DOHH2 (cell line): ENCODE data around the gene PDE4B.

Experiments used
- H3F3A ChIP-seq: fragments of 200-600 bp; sonication (generic), shearing (Covaris generic); 2 replicates; pipeline ENCODE4 v1.6.0; 2016; ENCODE audit warnings: antibody characterized with exemption, mild to moderate bottlenecking; ENCODE audit not compliant: control insufficient read depth, insufficient read depth
- H3K27ac ChIP-seq: fragments of 200-600 bp; sonication (generic); 2 replicates; pipeline ENCODE4 v1.5.1; 2014; ENCODE audit warnings: low read depth, mild to moderate bottlenecking, low read length, moderate library complexity
- H3K27me3 ChIP-seq: fragments of 200-600 bp; sonication (generic); 2 replicates; pipeline ENCODE4 v1.6.1; 2014; ENCODE audit warnings: mild to moderate bottlenecking, low read length, mixed read lengths; ENCODE audit not compliant: control insufficient read depth
- H3K36me3 ChIP-seq: fragments of 200-600 bp; sonication (generic); 2 replicates; pipeline ENCODE4 v1.6.1; 2014; ENCODE audit warnings: mild to moderate bottlenecking, low read length, moderate library complexity, mixed read lengths; ENCODE audit not compliant: control insufficient read depth
- H3K4me1 ChIP-seq: fragments of 200-600 bp; sonication (generic); 2 replicates; pipeline ENCODE4 v1.6.1; 2014; ENCODE audit warnings: mild to moderate bottlenecking, low read length, mixed read lengths; ENCODE audit not compliant: control insufficient read depth
- H3K4me2 ChIP-seq: fragments of 200-600 bp; sonication (generic); 2 replicates; pipeline ENCODE4 v1.6.0; 2014; ENCODE audit warnings: mild to moderate bottlenecking, low read length, moderate library complexity
- H3K4me3 ChIP-seq: fragments of 200-600 bp; sonication (generic); 2 replicates; pipeline ENCODE4 v1.5.1; 2014; ENCODE audit warnings: mild to moderate bottlenecking, low read length, mixed read lengths
- H3K79me2 ChIP-seq: fragments of 200-600 bp; sonication (generic); 2 replicates; pipeline ENCODE4 v1.6.1; 2014; ENCODE audit warnings: mild to moderate bottlenecking, low read length, mixed read lengths; ENCODE audit not compliant: control insufficient read depth
- H3K9me2 ChIP-seq: fragments of 200-600 bp; sonication (generic); replicated peaks from 2 replicates; pipeline ENCODE4 v1.6.1; 2014; ENCODE audit warnings: mild to moderate bottlenecking, low read length, mixed read lengths; ENCODE audit not compliant: control insufficient read depth
- H3K9me3 ChIP-seq: fragments of 200-600 bp; sonication (generic); 2 replicates; pipeline ENCODE4 v1.6.1; 2014; ENCODE audit warnings: antibody characterized with exemption, low read length, mixed read lengths; ENCODE audit not compliant: control insufficient read depth, insufficient read depth
- H4K20me1 ChIP-seq: fragments of 200-600 bp; sonication (generic); 2 replicates; pipeline ENCODE4 v1.6.0; 2014; ENCODE audit warnings: low read depth, mild to moderate bottlenecking, antibody characterized with exemption, low read length, moderate library complexity; ENCODE audit not compliant: control insufficient read depth, insufficient read depth
- CTCF ChIP-seq: fragments of 200-600 bp; sonication (generic); IDR thresholded peaks from one replicate; pipeline ENCODE4 v1.5.1; 2014; ENCODE audit warnings: antibody characterized with exemption, mild to moderate bottlenecking, low read depth, low read length; ENCODE audit not compliant: poor library complexity, severe bottlenecking
- EZH2phosphoT487 ChIP-seq: fragments of 200-600 bp; sonication (generic); IDR thresholded peaks from 2 replicates; pipeline ENCODE4 v1.6.1; 2017; ENCODE audit warnings: borderline replicate concordance, mild to moderate bottlenecking, antibody characterized with exemption, low read length, moderate library complexity, mixed read lengths

The PDE4B gene

GRCh38 chr1:66397192-66397591, 604.5 kb downstream of the PDE4B start:
- peak overlapping the region; percentile 61 for H3K27ac ChIP-seq

DNA sequence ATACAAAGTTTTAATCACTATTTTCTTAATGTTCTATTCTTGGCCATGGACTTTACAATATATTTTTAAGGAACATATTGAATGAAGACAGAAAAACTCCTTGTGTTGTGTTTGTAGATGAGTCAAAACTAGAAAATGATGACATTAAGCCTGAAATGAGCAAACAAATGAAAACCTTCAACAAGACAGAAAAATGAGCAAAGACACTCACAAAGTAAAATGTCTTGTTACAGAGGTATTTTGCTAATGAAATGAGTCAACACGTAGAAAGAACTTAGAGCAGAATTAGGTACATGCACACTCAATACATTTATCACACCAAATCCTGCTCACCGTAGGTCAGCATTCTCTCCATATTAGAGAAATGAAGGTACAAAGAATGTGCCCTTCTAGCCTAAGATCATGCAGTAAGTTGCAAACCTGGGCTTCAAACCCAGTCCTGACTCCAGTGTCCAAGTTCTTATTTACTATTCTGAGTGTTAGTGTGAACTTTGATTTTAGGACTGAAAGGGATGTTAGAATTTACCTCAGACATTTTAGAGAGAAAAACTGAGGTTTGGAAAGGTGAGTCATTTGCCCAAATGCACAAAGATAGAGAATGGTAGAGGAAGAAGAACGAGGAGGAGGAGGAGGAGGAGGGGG, 607.3 kb downstream of the PDE4B start:
- H3K4me3 ChIP-seq: peak overlapping the region; percentile 31
- no peaks in the 10 kb centered on the region for H3K79me2 ChIP-seq
- no peaks in the 10 kb centered on the region for H3K9me2 ChIP-seq
- peaks cover 100% of the 10 kb centered on the region for H3K4me1 ChIP-seq
- TF ChIP-seq EZH2phosphoT487: no peak
- no peak for TF ChIP-seq CTCF
- H3F3A ChIP-seq: peaks cover 28% of the 10 kb centered on the region
- H3K27ac ChIP-seq: peak overlapping the region; percentile 97
- peaks cover 5% of the 10 kb centered on the region for H3K36me3 ChIP-seq
- no peaks in the 10 kb centered on the region for H3K9me3 ChIP-seq
- H4K20me1 ChIP-seq: no peaks in the 10 kb centered on the region
- peak overlapping the region; percentile 91 for H3K4me2 ChIP-seq
- no peaks in the 10 kb centered on the region for H3K27me3 ChIP-seq

More at GRCh38 chr1:66397192-66397591, 604.5 kb downstream of the PDE4B start:
- Histone ChIP-seq H3K27me3 (no peaks in the 10 kb centered on the region), H4K20me1 (no peaks in the 10 kb centered on the region), H3K4me1 (peaks cover 90% of the 10 kb centered on the region), H3K4me3 (peak overlapping the region; percentile 32), H3K79me2 (no peaks in the 10 kb centered on the region), H3K9me3 (no peaks in the 10 kb centered on the region), H3F3A (peaks cover 22% of the 10 kb centered on the region), H3K4me2 (peak overlapping the region; percentile 49), H3K36me3 (peaks cover 5% of the 10 kb centered on the region), H3K9me2 (no peaks in the 10 kb centered on the region)
- no peak for TF ChIP-seq EZH2phosphoT487
- no peak for TF ChIP-seq CTCF

GRCh38 chr1:66400660-66401059, 608.0 kb downstream of the PDE4B start:
- TF ChIP-seq EZH2phosphoT487: no peak
- no peak for TF ChIP-seq CTCF
- H3K79me2 ChIP-seq: no peaks in the 10 kb centered on the region
- no peaks in the 10 kb centered on the region for H3K9me2 ChIP-seq
- peaks cover 28% of the 10 kb centered on the region for H3F3A ChIP-seq
- no peaks in the 10 kb centered on the region for H3K27me3 ChIP-seq
- peak overlapping the region; percentile 97 for H3K27ac ChIP-seq
- H4K20me1 ChIP-seq: no peaks in the 10 kb centered on the region
- no peaks in the 10 kb centered on the region for H3K9me3 ChIP-seq
- H3K4me2 ChIP-seq: peak overlapping the region; percentile 91
- H3K4me1 ChIP-seq: peaks cover 100% of the 10 kb centered on the region
- peaks cover 5% of the 10 kb centered on the region for H3K36me3 ChIP-seq
- peak overlapping the region; percentile 64 for H3K4me3 ChIP-seq

GRCh38 chr1:66401244-66401643, 608.5 kb downstream of the PDE4B start:
- H3K9me3 ChIP-seq: no peaks in the 10 kb centered on the region
- H4K20me1 ChIP-seq: no peaks in the 10 kb centered on the region
- peak overlapping the region; percentile 97 for H3K27ac ChIP-seq
- H3K36me3 ChIP-seq: peaks cover 5% of the 10 kb centered on the region
- H3K4me3 ChIP-seq: peak overlapping the region; percentile 64
- H3K27me3 ChIP-seq: no peaks in the 10 kb centered on the region
- TF ChIP-seq CTCF (no peak), EZH2phosphoT487 (no peak)
- H3K9me2 ChIP-seq: no peaks in the 10 kb centered on the region
- no peaks in the 10 kb centered on the region for H3K79me2 ChIP-seq
- H3K4me1 ChIP-seq: peaks cover 94% of the 10 kb centered on the region
- peaks cover 26% of the 10 kb centered on the region for H3F3A ChIP-seq
- peak overlapping the region; percentile 91 for H3K4me2 ChIP-seq
